Esophagus (tissue), 2 donors: ENCODE data around the gene TAOK2. TPM values are rescaled to one million over a fixed set of nuclear protein-coding genes. Genes with fewer than 3 reads are reported as not detected.
"Not testable (repeated sequence)": the region's sequence is repeated elsewhere in the genome, so short reads cannot be mapped to it uniquely, and the experiment has no call there.

ENCODE experiments used
- H3K27ac ChIP-seq, 2 donors: one replicate each; pipeline ENCODE4 v1.5.1; 2013; ENCODE audit warnings: low read depth in 2 of 2, mild to moderate bottlenecking in 2 of 2, inconsistent platforms in 1 of 2, low read length in 1 of 2, moderate library complexity in 1 of 2
- H3K27me3 ChIP-seq, 2 donors: one replicate each; pipeline ENCODE4 v1.6.1; 2013; ENCODE audit warnings: low read length in 2 of 2, control low read depth in 1 of 2, mild to moderate bottlenecking in 1 of 2; ENCODE audit not compliant: insufficient read depth in 2 of 2, control insufficient read depth in 1 of 2
- H3K36me3 ChIP-seq, 2 donors: one replicate each; pipeline ENCODE4 v1.6.1; 2013; ENCODE audit warnings: low read length in 1 of 2; ENCODE audit not compliant: control insufficient read depth in 2 of 2, insufficient read depth in 2 of 2
- H3K4me1 ChIP-seq, 2 donors: one replicate each; pipeline ENCODE4 v1.6.1; 2013; ENCODE audit warnings: low read length in 1 of 2; ENCODE audit not compliant: control insufficient read depth in 2 of 2, insufficient read depth in 2 of 2
- H3K4me3 ChIP-seq, 2 donors: one replicate each; pipeline ENCODE4 v1.5.1; 2013; ENCODE audit warnings: low read length in 2 of 2, mild to moderate bottlenecking in 2 of 2, low read depth in 1 of 2, moderate library complexity in 1 of 2
- H3K9me3 ChIP-seq, 2 donors: one replicate each; pipeline ENCODE4 v1.6.1; 2013; ENCODE audit warnings: mild to moderate bottlenecking in 2 of 2, low read depth in 1 of 2, low read length in 1 of 2, moderate library complexity in 1 of 2; ENCODE audit not compliant: control insufficient read depth in 2 of 2, insufficient read depth in 1 of 2
- WGBS, 2 donors: extraction: QIAGEN DNeasy Blood & Tissue Kit; methylation state at CpG; one replicate each; pipeline ENCODE4 v1.1.7; 2013; 5-methylcytosine and 5-hydroxymethylcytosine counted together
- polyA plus RNA-seq, 2 donors: library from polyadenylated mRNA; stranded (reverse); fragments of 200-250 nt; gene quantifications; one replicate each; pipeline ENCODE4 v1.2.3, GENCODE V29; 2013
- donor health status: healthy with polysubstance abuse.
- donor health status: Bipolar disorder and iron deficiency.

Gene TAOK2
- polyA plus RNA-seq, 2 donors: 15.6 to 30.2 TPM

DNA sequence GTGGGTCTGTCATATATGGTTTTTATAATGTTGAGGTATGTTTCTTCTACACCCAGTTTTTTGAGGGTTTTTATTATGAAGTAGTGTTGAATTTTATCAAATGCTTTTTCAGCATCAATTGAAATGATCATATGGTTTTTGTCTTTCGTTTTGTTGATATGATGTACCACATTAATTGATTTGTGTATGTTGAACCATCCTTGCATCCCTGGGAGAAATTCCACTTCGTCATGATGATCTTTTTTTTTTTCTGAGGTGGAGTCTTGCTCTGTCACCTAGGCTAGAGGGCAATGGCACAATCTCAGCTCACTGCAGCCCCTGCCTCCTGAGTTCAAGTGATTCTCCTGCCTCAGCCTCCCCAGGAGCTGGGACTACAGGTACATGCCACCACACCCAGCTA is 25.8 kb upstream of the TAOK2 start:
- H3K4me1 ChIP-seq: no peaks in the 10 kb centered on the region
- no peak overlapping the region for H3K27ac ChIP-seq
- no peaks in the 10 kb centered on the region for H3K9me3 ChIP-seq
- 81 to 84% methylated on average over 2 of the region's 2 CpGs for WGBS, 2 donors
- H3K27me3 ChIP-seq: no peaks in the 10 kb centered on the region
- no peaks in the 10 kb centered on the region for H3K36me3 ChIP-seq
- no peak overlapping the region for H3K4me3 ChIP-seq

DNA sequence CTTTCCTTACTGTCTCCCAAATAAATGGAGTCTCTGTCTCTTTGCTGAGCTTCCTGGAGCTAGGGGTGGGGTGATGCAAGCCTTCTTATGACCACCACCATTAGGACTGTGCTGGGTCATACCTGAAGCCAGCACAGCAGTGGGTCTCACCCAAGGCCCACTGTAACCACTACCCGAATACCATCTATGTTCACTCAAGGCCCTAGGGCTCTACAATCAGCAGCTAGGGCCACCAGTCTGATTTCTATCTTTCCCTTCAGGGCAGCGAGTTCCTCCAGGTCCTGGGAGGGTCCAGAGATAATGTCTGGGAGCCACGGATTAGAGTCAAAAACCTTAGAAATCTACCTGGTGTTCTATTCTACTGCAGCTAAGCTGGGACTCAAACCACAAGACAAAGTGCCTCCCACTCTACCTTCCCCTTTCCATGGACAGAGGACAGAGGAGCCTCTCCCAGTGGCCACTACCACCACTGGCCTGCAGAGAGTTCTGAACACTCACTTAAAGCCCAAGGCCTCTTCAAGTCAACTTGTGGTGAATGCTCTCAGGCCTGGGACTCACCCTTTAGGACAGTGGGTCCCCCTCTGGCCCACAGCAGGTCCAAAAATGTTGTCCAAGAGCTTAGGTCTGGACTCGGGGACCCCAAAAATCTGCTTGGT is 22.7 kb upstream of the TAOK2 start:
- Histone ChIP-seq H3K9me3 (no peaks in the 10 kb centered on the region), H3K4me3 (no peak overlapping the region), H3K36me3 (no peaks in the 10 kb centered on the region), H3K27ac (no peak overlapping the region), H3K27me3 (no peaks in the 10 kb centered on the region), H3K4me1 (no peaks in the 10 kb centered on the region)
- 93 to 98% methylated on average over 4 of the region's 4 CpGs for WGBS, 2 donors

DNA sequence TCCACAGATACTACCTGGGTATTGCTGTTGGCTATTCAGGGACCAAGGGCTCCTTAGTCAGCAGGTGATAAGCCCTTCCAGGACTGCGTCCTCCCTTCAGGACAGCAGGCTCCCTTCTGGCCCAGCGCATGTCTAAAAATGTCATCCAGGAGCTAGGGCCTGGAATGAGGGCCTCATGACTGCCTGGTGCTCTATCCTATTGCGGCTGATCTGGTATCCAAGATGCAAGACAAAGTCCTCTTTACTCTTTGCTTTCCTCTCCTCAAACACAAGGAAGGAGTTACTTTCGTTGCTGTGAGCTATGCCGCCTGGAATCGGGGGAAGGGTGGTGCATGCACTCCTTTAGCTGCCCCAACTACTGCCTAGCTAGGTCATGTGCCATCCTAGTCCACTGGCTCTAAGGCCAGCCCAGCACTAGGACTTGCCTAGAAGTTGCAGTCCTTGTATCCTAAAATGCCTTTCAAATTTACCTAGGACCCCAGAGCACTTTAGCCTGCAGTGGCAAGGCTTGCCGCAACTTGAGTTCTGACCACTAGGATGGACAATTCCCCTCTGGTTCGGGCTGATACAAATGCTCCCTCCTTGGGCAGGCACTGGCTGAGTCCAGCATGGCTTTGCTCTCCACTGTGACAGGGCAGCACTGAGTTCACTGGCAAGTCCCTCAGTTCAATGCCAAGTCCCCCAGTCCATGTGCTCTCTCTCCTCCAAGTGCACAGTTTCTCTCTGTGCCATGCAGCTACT is 21.9 kb upstream of the TAOK2 start:
- WGBS, 2 donors: 81 to 90% methylated on average over 8 of the region's 8 CpGs
- Histone ChIP-seq H3K9me3 (no peaks in the 10 kb centered on the region), H3K4me3 (no peak overlapping the region), H3K27ac (no peak overlapping the region), H3K27me3 (no peaks in the 10 kb centered on the region), H3K36me3 (no peaks in the 10 kb centered on the region), H3K4me1 (no peaks in the 10 kb centered on the region)

DNA sequence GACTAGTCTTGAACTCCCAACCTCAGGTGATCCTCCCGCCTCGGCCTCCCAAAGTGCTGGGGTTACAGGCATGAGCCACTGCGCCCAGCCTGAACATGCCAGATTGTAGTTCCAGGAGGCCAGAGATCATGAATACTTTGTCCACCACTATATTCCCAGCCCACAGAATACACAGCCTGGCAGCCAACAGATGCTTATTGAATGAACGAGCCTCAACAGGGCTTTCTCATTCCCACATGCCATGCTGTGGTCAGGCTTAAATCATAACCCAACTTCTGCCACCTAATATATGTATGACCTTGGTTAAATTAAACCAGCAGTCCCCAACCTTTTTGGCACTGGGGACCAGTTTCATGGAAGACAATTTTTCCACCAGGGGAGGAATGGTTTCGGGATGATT is 14.9 kb upstream of the TAOK2 start:
- WGBS, 2 donors: 87 to 93% methylated on average over 5 of the region's 5 CpGs

DNA sequence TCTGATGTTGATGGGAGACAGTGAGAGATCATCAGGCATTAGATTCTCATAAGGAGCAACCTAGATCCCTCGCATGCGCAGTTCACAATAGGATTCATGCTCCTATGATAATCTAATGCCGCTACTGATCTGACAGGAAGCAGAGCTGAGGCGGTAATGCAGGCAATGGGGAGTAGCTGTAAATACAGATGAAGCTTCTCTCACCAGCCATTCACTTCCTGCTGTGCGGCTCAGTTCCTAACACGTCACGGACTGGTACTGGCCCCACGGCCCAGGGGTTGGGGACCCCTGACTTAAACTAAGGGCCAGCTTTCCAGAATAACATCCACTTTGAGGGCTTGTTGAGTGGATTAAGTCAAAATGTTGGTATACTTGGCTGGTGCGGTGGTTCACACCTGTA is 14.4 kb upstream of the TAOK2 start:
- 84 to 87% methylated on average over 9 of the region's 9 CpGs for WGBS, 2 donors

More for the DNA sequence above, 14.9 kb upstream of the TAOK2 start:
- no peaks in the 10 kb centered on the region for H3K36me3 ChIP-seq
- H3K9me3 ChIP-seq: no peaks in the 10 kb centered on the region
- no peaks in the 10 kb centered on the region for H3K27me3 ChIP-seq
- H3K4me1 ChIP-seq: peaks cover 0 to 3% of the 10 kb centered on the region in 2 donors
- H3K4me3 ChIP-seq: no peak overlapping the region
- no peak overlapping the region for H3K27ac ChIP-seq

DNA sequence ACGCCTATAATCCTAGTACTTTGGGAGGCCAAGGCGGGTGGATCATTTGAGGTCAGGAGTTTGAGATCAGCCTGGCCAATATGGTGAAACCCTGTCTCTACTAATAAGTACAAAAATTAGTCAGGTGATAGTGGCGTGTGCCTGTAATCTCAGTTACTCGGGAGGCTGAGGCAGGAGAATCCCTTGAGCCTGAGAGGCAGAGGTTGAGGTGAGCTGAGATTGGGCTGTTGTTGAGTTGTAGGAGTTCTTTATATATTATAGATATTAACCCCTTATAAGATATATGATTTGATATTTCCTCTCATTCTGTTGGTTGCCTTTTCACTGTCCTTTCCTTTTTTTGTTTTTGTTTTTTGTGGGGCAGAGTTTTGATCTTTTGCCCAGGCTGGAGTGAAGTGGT is 13.8 kb upstream of the TAOK2 start:
- H3K27ac ChIP-seq, H3K4me3 ChIP-seq, H3K9me3 ChIP-seq, H3K4me1 ChIP-seq, H3K27me3 ChIP-seq, H3K36me3 ChIP-seq: not testable (repeated sequence)
- WGBS, 2 donors: 87% methylated on average over 4 of the region's 4 CpGs

More for the DNA sequence above, 14.4 kb upstream of the TAOK2 start:
- Histone ChIP-seq H3K4me1 (peaks cover 0 to 3% of the 10 kb centered on the region in 2 donors), H3K36me3 (no peaks in the 10 kb centered on the region), H3K9me3 (no peaks in the 10 kb centered on the region), H3K27ac (no peak overlapping the region), H3K4me3 (no peak overlapping the region), H3K27me3 (no peaks in the 10 kb centered on the region)

DNA sequence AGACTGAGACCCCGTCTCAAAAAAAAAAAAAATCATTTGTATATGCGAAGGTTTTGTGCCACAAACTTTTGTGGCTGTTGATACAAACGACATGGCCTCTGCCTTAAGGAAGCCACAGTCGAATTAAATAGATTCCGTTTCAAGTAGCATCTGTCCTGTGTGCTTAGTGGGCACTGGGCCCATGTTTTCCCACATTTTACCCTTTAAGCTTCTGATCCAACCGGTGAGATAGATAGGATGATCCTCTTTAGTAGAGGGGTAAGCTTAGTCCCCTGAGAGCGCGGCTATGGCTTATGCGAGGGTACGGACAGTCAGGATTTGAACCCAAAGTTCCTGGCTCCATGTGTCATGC is 12.6 kb upstream of the TAOK2 start:
- peak overlapping the region; percentile 94 to 98 for H3K27ac ChIP-seq
- 60 to 61% methylated on average over 10 of the region's 10 CpGs for WGBS, 2 donors

DNA sequence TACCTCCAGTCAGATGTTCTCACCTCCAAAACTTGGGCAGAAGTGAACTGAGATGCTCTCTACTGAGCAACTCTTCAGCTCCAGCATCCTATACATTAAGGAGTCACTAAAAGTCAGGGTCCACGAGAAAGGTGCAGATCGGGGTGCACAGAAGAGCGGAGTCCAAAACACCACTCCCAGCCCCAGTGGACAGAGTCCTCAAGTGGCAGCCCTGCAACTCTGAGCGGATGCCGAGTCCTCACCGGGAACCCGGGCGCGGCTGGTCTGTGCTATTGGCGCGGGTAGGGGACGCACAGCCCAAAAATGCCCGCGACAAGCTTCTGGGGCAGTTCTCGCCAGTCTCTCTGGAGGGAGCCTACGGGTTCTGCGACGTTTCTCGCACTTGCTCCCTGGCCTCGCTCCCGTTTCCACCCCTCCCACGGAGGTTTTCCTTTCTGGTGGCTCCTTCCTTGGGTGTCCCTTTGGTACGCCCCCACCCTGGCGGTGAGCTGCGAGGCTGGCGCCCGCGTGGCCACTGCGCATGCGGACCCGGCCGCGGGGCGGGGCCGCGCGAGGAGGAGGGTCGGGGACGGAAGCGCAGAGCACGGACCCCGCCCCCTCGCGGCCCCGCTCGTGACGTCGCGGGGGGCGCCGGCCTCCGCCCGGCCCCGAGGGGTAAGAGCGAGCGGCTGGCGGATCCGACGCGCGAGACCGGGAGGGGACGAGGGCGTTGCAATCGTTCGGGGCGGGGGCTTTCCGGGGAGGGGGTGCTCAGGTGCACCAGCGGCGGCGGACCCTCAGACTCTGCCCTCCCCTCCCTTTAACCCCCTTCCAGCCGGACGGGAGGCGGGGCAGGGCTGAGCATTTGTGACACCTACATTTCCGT is 12.0 kb upstream of the TAOK2 start, which contains the start of gene TMEM219:
Gene TMEM219 (plus strand): TSS at position 601 of the 865 bp plus-strand sequence. CDS start 1,065 bp downstream, outside the sequence.
- WGBS, 2 donors: 0 to 1% methylated on average over 56 to 75 of the region's 75 CpGs
- no peaks in the 10 kb centered on the region for H3K9me3 ChIP-seq
- H3K4me3 ChIP-seq: peak within 1 kb of the TSS; percentile 71 to 85
- H3K36me3 ChIP-seq: no peaks in the 10 kb centered on the region
- H3K27ac ChIP-seq: peak within 1 kb of the TSS; percentile 94 to 98
- H3K27me3 ChIP-seq: no peaks in the 10 kb centered on the region
- H3K4me1 ChIP-seq: peaks cover 0 to 3% of the 10 kb centered on the region in 2 donors

More for the DNA sequence above, 12.6 kb upstream of the TAOK2 start:
- Histone ChIP-seq H3K36me3 (no peaks in the 10 kb centered on the region), H3K4me1 (peaks cover 0 to 3% of the 10 kb centered on the region in 2 donors), H3K27me3 (no peaks in the 10 kb centered on the region), H3K9me3 (no peaks in the 10 kb centered on the region), H3K4me3 (peak overlapping the region; percentile 71 to 85)

DNA sequence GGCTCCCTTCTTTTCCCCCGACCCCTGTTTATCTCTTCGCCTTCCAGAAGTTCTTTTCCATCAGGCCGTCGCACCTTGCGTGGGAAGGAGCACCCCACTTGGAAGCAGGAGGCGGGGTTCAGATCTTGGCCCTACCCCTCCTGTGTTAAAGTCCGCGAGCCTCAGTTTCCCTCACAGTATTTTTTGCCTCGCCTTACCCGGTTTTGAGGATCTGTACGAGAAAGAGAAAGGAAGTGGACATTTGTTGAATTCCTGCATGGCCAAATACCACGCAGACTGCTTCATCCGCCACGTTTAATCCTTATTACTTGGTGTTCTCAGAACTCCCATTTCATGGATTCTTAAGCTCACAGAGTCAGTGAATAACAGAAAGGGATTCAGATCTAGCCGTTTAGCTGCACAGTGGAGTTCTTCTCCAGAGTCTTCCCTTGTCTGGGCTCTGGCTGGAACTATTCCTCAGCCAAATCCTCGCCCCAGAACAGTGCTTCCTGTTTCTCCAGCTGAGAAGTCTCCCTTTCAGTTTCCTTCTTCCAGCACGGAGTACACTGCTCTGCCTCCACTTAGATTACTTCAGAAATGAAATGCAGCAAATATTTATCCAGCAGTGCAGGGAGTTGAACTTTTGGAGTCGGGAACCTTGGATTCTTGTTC is 11.2 kb upstream of the TAOK2 start:
- Histone ChIP-seq H3K27me3 (no peaks in the 10 kb centered on the region), H3K9me3 (no peaks in the 10 kb centered on the region), H3K27ac (peak overlapping the region; percentile 94 to 98), H3K4me1 (peaks cover 0 to 3% of the 10 kb centered on the region in 2 donors), H3K36me3 (no peaks in the 10 kb centered on the region), H3K4me3 (peak overlapping the region; percentile 71 to 85)
- WGBS, 2 donors: 5 to 6% methylated on average over 17 to 18 of the region's 18 CpGs
